ENCODE results near the gene ASTN2. TPM values are rescaled to one million over a fixed set of nuclear protein-coding genes. Genes with fewer than 3 reads are reported as not detected.

The ASTN2 gene, protein sequence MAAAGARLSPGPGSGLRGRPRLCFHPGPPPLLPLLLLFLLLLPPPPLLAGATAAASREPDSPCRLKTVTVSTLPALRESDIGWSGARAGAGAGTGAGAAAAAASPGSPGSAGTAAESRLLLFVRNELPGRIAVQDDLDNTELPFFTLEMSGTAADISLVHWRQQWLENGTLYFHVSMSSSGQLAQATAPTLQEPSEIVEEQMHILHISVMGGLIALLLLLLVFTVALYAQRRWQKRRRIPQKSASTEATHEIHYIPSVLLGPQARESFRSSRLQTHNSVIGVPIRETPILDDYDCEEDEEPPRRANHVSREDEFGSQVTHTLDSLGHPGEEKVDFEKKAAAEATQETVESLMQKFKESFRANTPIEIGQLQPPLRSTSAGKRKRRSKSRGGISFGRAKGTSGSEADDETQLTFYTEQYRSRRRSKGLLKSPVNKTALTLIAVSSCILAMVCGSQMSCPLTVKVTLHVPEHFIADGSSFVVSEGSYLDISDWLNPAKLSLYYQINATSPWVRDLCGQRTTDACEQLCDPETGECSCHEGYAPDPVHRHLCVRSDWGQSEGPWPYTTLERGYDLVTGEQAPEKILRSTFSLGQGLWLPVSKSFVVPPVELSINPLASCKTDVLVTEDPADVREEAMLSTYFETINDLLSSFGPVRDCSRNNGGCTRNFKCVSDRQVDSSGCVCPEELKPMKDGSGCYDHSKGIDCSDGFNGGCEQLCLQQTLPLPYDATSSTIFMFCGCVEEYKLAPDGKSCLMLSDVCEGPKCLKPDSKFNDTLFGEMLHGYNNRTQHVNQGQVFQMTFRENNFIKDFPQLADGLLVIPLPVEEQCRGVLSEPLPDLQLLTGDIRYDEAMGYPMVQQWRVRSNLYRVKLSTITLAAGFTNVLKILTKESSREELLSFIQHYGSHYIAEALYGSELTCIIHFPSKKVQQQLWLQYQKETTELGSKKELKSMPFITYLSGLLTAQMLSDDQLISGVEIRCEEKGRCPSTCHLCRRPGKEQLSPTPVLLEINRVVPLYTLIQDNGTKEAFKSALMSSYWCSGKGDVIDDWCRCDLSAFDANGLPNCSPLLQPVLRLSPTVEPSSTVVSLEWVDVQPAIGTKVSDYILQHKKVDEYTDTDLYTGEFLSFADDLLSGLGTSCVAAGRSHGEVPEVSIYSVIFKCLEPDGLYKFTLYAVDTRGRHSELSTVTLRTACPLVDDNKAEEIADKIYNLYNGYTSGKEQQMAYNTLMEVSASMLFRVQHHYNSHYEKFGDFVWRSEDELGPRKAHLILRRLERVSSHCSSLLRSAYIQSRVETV (N-terminal part only)
- total RNA-seq (2014; rRNA removed; shearing (Covaris generic); ENCODE audit: low replicate concordance) = 1.1 and 8.0 TPM in 2 replicates

DNA sequence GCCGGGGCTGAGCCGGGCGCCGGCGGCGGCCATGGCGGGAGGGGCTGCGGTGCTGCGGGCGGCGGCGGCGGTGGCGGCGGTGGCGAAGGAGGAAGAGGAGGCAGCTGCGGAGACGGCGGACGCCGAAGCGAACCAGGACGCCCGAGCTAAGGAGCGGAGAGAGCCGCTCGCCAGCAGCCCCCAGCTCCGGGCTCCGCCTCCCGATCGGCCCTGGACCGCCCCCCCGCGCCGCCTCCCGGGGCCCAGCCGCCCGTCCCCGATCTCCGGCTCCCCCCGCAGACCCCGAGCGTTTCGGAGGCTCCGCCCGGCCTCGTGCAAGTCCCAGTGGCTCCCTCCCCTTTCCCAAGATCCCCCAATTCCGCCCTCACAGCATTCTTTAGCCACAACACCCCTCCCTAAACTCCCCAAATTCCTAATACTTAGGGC is at the start of gene ASTN2:
Gene ASTN2 (minus strand): TSS at position 152 of the 426 bp plus-strand sequence. CDS start 119 bp downstream, at position 33.
- Histone ChIP-seq H3K36me3 (no peaks in the 10 kb centered on the region), H3K4me3 (peak within 1 kb of the TSS; percentile 20; the same call in 1 of the 2 replicates), H3K9me3 (no peaks in the 10 kb centered on the region), H3K27me3 (peaks cover 54% of the 10 kb centered on the region)
- peak; percentile 14 for DNase-seq

DNA sequence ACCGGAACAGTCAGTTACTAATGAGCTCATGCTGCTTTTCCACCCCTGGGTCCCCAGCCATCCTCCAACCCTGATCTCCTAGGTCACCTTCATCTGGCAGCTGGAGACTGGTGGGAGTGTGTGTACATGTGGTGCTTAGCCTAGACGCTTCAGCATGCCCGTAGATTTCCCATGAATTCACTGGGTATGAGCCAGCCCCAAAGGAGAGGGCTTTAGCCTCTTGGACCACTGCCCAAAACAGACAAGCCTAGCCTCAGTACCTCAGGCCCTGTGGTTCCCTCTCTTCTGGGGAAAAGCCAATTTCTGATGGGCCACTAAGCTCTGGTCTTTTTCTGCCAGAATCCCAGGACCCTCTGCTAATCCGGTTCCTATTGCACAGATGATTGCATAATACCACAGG is 48.0 kb upstream of the ASTN2 start:
- Histone ChIP-seq H3K36me3 (no peaks in the 10 kb centered on the region), H3K4me3 (no peak overlapping the region), H3K9me3 (no peaks in the 10 kb centered on the region), H3K27me3 (no peaks in the 10 kb centered on the region; the same call in none of the 2 replicates)
- no peak for DNase-seq

DNA sequence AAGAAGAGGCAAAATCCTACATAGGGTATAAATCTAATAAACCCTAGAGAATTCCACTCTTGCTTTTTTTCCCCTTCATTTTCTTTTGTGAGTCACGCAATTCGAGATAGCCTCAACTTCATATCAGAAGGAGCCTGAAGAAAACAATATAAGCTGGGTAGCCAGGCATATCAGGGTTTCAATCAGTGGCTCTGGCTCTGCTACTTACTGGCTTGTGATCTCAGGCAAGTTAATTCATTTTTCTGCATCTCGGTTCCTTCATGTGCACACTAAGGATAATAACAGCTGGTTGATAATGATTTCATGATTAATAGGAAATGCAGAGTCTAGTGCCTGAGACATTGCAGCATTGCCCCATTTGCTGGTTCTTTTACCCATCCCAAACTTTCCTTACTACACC is 46.5 kb upstream of the ASTN2 start:
- Histone ChIP-seq H3K27me3 (no peaks in the 10 kb centered on the region; the same call in 1 of the 2 replicates), H3K4me3 (no peak overlapping the region), H3K9me3 (no peaks in the 10 kb centered on the region), H3K36me3 (no peaks in the 10 kb centered on the region)
- DNase-seq = no peak

DNA sequence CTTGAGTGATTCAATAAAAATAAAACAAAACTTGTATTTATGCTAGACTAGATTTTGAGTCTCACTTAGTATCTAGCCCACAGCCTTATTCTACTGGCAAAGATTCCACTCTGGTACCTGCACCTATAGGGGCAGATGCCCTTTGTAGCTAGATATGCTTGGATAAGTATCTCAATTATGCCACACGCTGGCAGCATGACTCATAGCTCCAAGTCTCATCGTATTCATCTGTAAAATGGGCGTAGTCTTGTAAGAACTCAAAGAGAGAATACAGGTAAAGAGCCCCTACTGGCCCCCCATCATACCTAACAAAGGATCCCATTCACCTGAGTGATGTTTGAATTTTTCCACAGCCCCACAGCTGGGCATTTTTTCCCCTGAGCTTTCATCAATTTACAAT is 45.9 kb upstream of the ASTN2 start:
- no peak for DNase-seq
- Histone ChIP-seq H3K4me3 (no peak overlapping the region), H3K36me3 (no peaks in the 10 kb centered on the region), H3K9me3 (no peaks in the 10 kb centered on the region), H3K27me3 (no peaks in the 10 kb centered on the region)

DNA sequence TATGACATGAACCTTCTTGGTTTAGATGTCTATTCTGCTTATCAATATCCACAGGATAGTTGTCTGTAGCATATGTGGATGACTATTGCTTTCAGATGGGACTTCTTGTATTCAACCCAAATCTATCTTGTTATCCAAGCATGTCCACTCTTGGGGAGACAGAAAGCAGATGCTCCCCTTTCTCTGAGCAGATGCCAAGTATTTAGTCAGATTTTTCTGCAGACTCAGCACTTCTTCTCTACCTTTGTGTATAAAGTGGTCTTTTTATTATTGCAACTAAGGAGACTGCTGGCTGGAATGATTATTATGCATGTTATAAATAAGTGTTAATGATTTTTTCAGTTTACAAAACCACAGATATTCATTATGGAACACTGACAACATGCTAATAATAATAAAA is 45.1 kb upstream of the ASTN2 start:
- no peak for DNase-seq
- Histone ChIP-seq H3K36me3 (no peaks in the 10 kb centered on the region), H3K27me3 (no peaks in the 10 kb centered on the region), H3K9me3 (no peaks in the 10 kb centered on the region), H3K4me3 (no peak overlapping the region)

DNA sequence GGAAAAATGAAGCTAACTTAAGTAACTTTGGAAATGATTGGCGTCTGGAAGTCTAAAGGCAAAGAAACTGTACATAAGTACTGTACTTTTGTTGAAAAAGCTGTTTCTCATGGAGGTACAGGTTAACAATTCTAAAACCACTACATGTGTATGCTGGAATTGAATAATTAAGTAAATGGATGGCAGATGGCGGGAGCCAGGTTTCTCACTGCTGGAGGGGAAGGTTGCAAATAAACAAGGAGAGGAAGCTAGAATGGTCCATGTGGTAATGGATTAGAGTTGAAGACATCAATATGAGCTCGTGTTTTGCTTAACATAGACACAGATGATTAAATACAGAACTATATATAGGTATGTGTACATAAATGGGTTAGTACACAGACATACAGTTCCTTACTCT is 43.2 kb upstream of the ASTN2 start:
- Histone ChIP-seq H3K9me3 (no peaks in the 10 kb centered on the region), H3K4me3 (no peak overlapping the region), H3K27me3 (peaks cover 3% of the 10 kb centered on the region), H3K36me3 (no peaks in the 10 kb centered on the region)
- no peak for DNase-seq

DNA sequence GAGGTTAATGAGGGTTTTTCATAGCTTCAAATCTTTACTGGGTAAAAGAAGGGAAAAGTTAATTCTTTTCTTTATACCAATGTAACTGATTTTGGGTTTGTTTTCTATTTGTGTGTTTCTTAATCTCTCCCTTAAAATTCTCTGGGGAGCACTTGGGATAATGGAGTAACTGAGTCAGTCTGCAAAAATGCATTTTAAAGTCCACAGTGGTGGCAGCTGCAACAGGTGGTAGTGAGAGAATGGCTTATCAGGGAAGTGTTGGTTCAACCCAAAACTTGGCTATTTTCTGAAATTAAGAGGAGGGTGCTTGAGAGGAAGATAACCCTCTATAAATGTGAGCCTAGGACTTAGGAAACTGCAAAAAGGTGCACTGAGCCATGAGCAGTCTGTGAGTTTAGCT is 39.9 kb upstream of the ASTN2 start:
- Histone ChIP-seq H3K36me3 (no peaks in the 10 kb centered on the region), H3K4me3 (no peak overlapping the region), H3K27me3 (peaks cover 11% of the 10 kb centered on the region), H3K9me3 (no peaks in the 10 kb centered on the region)
- DNase-seq = no peak

DNA sequence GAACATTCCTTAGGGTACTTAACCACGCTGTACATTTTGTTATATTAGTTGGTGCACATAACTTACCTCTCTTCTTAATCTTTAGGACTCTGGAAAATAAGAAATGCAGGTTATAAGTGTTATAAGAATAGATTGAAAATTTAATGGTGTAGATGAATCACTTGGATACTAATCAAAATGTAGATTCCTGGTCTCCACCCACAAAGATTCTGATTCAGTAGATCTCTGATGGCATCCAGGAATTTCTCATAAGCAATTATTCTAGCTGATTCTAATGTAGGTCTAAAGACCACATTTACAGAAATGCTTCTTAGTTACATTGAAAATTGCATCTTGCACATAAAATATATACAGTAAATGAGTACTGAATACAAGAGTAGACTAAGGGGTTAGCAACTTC is 38.9 kb upstream of the ASTN2 start:
- H3K36me3 ChIP-seq = no peaks in the 10 kb centered on the region
- H3K4me3 ChIP-seq = no peak overlapping the region
- H3K9me3 ChIP-seq = no peaks in the 10 kb centered on the region
- H3K27me3 ChIP-seq = peaks cover 11% of the 10 kb centered on the region
- no peak for DNase-seq

DNA sequence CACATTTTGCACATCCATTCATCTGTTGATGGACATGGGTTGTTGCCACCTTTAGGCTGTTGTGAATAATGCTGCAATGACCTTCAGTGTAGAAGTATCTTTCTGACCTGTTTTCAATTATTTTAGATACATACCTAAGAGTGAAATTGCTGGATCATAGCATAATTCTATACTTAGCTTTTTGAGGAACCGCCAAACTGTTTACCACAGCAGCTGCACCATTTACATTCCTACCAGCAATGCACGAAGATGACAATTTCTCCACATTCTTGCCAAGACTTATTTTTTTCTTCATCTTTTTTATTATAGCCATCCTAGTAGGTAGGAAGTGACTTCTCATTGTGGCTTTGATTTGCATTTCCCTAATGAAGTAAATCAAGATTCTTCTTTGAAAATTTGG is 36.5 kb upstream of the ASTN2 start:
- peaks cover 11% of the 10 kb centered on the region for H3K27me3 ChIP-seq

DNA sequence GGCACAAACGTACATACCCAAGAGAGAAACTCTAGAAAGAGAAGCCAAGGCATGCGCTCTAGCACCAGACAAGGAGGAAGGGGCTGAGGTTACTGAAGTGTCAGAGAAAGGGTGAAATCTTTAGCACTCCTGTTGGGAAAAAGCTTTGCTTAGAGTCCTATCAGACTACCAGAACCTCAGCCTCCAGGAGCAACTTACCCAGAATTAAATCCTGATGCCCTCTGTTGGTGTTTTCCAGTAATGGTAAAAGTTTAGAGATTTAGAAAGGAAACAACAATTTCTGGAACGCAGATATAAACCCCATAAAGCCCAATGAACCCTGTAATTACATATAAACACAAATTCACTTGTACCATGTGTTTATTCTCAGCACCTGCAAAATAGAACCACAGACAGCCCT is 33.2 kb upstream of the ASTN2 start:
- DNase-seq = no peak
- no peaks in the 10 kb centered on the region for H3K9me3 ChIP-seq

More for the DNA sequence above, 36.5 kb upstream of the ASTN2 start:
- H3K9me3 ChIP-seq = no peaks in the 10 kb centered on the region
- H3K36me3 ChIP-seq = no peaks in the 10 kb centered on the region
- no peak for DNase-seq
- no peak overlapping the region for H3K4me3 ChIP-seq

DNA sequence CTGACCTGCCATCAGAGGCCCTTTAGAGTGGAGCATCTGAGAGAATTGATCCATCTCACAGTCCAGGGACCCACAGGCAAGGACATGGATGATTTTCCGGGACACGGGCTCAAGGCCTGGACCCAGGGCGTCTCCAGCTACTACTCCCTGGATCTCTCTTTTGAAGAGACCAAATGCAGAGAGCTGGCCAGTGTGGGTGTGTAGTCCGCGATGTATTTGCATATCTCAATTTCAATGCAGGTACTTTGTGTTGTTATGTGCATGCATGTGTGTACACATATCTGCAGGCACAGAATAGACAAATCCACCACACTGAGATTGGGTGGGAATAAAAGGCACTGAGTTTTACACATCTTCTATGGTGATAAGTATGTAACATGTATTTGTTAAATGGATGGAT is 30.8 kb upstream of the ASTN2 start:
- DNase-seq = no peak
- no peaks in the 10 kb centered on the region for H3K36me3 ChIP-seq

More for the DNA sequence above, 33.2 kb upstream of the ASTN2 start:
- H3K36me3 ChIP-seq = no peaks in the 10 kb centered on the region
- peaks cover 8% of the 10 kb centered on the region for H3K27me3 ChIP-seq
- H3K4me3 ChIP-seq = no peak overlapping the region

DNA sequence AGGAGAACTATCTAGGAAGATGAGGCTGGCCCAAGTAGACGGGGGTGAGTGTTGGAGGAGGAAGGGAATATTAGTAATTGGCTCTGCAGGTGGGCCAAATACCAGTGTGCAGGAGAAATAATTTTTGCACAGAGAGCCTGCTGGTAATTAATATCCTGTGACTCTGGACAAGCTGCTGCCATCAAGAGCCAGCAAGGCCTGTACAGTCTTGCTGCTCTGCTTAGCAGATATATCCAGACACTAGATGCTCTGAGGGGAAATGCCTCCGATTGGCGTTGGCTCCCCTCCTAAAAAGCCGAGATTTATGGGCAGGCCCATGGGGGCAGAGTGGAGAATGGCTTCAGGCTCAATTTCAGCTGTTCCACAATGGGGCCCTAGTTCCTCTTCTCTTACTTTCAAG is 29.6 kb upstream of the ASTN2 start:
- H3K4me3 ChIP-seq = no peak overlapping the region
- H3K9me3 ChIP-seq = no peaks in the 10 kb centered on the region
- DNase-seq = no peak
- no peaks in the 10 kb centered on the region for H3K36me3 ChIP-seq
- no peaks in the 10 kb centered on the region for H3K27me3 ChIP-seq

More for the DNA sequence above, 30.8 kb upstream of the ASTN2 start:
- Histone ChIP-seq H3K4me3 (no peak overlapping the region), H3K9me3 (no peaks in the 10 kb centered on the region), H3K27me3 (peaks cover 2% of the 10 kb centered on the region; the same call in 1 of the 2 replicates)

DNA sequence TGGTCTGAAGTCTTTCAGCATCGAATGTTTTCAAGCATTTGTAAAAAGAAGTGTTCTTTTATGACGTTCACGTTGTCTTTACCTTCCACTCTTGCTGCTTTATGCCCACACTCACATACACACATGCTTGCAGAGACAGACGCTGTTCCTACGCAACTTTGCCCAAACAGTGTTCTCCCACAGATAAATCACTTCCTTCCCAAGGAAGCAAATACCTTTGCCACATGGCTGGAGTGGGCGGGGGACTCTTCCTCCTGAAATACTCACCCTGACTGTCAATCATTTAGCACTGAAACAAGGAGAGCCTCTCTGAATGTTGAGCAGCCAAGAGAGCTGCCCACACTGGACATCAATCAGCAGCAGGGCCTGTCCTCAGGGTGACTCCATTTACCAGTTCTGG is 22.4 kb upstream of the ASTN2 start:
- no peaks in the 10 kb centered on the region for H3K9me3 ChIP-seq
- no peaks in the 10 kb centered on the region for H3K36me3 ChIP-seq
- peaks cover 3% of the 10 kb centered on the region; the same call in 1 of the 2 replicates for H3K27me3 ChIP-seq
- no peak overlapping the region for H3K4me3 ChIP-seq
- DNase-seq = no peak

DNA sequence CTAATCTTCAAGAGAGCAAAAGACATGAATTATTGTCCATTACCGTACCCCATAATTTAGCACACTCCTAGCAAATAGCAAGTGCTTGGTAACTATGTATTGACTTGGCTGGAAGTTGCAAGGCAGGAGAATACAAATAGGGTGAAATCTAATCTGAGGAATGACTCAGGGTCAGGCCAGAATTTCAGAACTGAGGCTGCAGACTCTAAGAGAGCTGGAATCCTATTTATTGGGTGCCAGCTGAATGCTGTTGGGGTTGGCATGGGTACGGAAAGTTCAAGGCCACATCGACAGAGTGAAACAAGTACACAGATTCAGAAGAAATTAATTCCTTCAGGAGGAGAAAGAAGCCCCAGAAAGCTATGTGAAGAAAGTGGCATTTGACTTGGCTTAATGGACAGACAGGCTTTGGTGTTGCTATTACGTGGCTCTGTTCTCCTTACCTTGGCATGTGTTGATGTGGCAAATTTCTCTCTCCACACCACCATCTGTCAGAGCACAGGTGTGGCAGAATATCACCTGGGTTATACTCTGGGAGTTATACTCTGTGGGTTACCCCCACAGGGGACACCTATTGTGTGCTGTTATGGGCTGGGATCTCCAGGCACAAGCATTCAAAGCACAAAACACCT is 20.9 kb upstream of the ASTN2 start:
- Histone ChIP-seq H3K4me3 (no peak overlapping the region), H3K9me3 (no peaks in the 10 kb centered on the region), H3K36me3 (no peaks in the 10 kb centered on the region), H3K27me3 (peaks cover 3% of the 10 kb centered on the region; the same call in 1 of the 2 replicates)
- no peak for DNase-seq

DNA sequence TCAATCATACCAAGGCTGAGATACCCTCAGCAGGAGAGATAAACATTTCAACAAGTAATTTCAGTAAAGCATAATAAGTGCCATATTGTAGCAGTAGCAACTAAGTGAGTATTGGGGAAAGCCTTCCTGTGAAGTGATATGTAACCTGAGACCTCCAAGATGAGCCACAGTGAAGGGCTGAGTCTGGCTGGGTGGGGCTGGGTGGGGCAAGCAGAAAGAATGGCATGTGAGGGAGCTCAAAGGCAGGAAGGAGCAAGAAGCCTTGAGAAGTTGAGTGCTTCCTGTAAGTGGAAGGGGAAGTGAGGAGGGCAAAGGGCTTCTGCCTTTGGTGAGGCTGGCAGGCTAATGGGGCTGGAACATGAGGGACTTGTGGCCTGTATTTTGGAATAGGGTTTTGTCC is 19.7 kb upstream of the ASTN2 start:
- H3K36me3 ChIP-seq = no peaks in the 10 kb centered on the region
- DNase-seq = no peak
- peaks cover 3% of the 10 kb centered on the region; the same call in 1 of the 2 replicates for H3K27me3 ChIP-seq
- H3K4me3 ChIP-seq = no peak overlapping the region
- no peaks in the 10 kb centered on the region for H3K9me3 ChIP-seq

DNA sequence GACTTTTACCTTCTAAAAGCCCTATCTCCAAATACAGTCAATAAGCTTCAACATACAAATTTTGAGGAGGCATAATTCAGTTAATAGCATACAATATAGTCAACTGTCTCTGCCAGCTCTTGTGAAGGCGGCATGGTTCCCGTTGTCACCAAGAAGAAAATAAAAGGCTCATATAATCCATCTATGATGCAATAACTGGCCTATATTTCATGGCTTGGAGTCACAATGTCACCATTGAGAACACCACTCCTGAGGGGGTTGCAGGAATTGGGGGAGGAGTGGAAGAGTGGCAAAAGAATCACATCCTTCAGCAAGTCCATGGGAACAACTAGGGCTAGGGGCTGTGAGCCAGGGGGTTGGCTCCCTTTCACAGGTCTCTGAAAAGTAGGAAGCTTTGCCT is 16.0 kb upstream of the ASTN2 start:
- no peaks in the 10 kb centered on the region for H3K9me3 ChIP-seq
- H3K36me3 ChIP-seq = no peaks in the 10 kb centered on the region
- H3K4me3 ChIP-seq = no peak overlapping the region
- no peak for DNase-seq
- peaks cover 3% of the 10 kb centered on the region; the same call in 1 of the 2 replicates for H3K27me3 ChIP-seq
